K562 (cell line): ENCODE results near the gene KMT2A. TPM values are rescaled to one million over a fixed set of nuclear protein-coding genes. Genes with fewer than 3 reads are reported as not detected.

Source experiments
- BACH1 ChIP-seq: fragments of 200-800 bp; sonication (Bioruptor generic); IDR thresholded peaks from 2 replicates; pipeline ENCODE4 v1.6.1; 2016; ENCODE audit warnings: missing genetic modification characterization, missing compliant biosample characterization
- BDP1 ChIP-seq: IDR thresholded peaks from 3 replicates; pipeline ENCODE4 v1.6.1; 2011; ENCODE audit not compliant: insufficient read length, insufficient read depth
- GATA2 ChIP-seq: sonication (generic); formaldehyde crosslinking; IDR thresholded peaks from 2 replicates; pipeline ENCODE4 v1.4.0; 2020; ENCODE audit warnings: mild to moderate bottlenecking, missing genetic modification reagents
- KHSRP ChIP-seq: fragments of 450-650 bp; IDR thresholded peaks from 2 replicates; pipeline ENCODE4 v1.6.1; 2017
- KLF10 ChIP-seq: fragments of 250-450 bp; sonication (Bioruptor Pico); IDR thresholded peaks from 2 replicates; pipeline ENCODE4 v1.6.1; 2021; ENCODE audit warnings: matching md5 sums
- LEF1 ChIP-seq: fragments of 450-650 bp; IDR thresholded peaks from 2 replicates; pipeline ENCODE4 v1.6.1; 2016; ENCODE audit warnings: mild to moderate bottlenecking
- MAFG ChIP-seq: fragments of 450-650 bp; conservative IDR thresholded peaks from 2 replicates; pipeline ENCODE4 v1.6.1; 2016; ENCODE audit warnings: missing genetic modification characterization, missing compliant biosample characterization
- NR2C1 ChIP-seq, 2 experiments: fragments of 450-650 bp; IDR thresholded peaks; 2 replicates each; pipeline ENCODE4 v1.6.1; 2017; ENCODE audit warnings: mild to moderate bottlenecking in 2 of 2, antibody characterized with exemption in 1 of 2, inconsistent platforms in 1 of 2, missing compliant biosample characterization in 1 of 2, missing genetic modification characterization in 1 of 2
- SIN3B ChIP-seq: fragments of 450-650 bp; IDR thresholded peaks from 2 replicates; pipeline ENCODE4 v1.6.1; 2017; ENCODE audit warnings: low read depth, mild to moderate bottlenecking, moderate library complexity
- STAT5B ChIP-seq: fragments of 250-450 bp; sonication (Bioruptor Pico); IDR thresholded peaks from 2 replicates; pipeline ENCODE4 v1.8.0; 2021; ENCODE audit warnings: mild to moderate bottlenecking, inconsistent platforms
- ZBTB17 ChIP-seq: fragments of 450-650 bp; formaldehyde crosslinking; IDR thresholded peaks from 2 replicates; pipeline ENCODE4 v1.4.0; 2020; ENCODE audit warnings: mild to moderate bottlenecking
- ZFP30 ChIP-seq: fragments of 250-450 bp; sonication (Bioruptor Pico); IDR thresholded peaks from 2 replicates; pipeline ENCODE4 v1.8.0; 2022; ENCODE audit warnings: moderate library complexity, mild to moderate bottlenecking, inconsistent platforms, borderline replicate concordance
- polyA plus RNA-seq, 8 experiments: library from polyadenylated mRNA; depleted of rRNA in 4 of 8; stranded (reverse) in 5 of 8; unstranded in 3 of 8; fragments of >200 nt; fragmentation: Nextera tagmentation in 2 of 8; fragmentation: Illumina TruSeq in 1 of 8; extraction: Ambion mirVana in 2 of 8; extraction: Trizol in 1 of 8; gene quantifications; 2 replicates each; pipeline versions ENCODE4 v1.2.1 to v1.2.3, GENCODE V29; 2011 to 2014; ENCODE audit warnings: inconsistent platforms in 1 of 8, missing spikeins in 1 of 8
- total RNA-seq, 7 experiments: library from RNA; depleted of rRNA in 6 of 7; stranded (reverse); fragments of >200 nt in 6 of 7; fragmentation: Illumina TruSeq in 2 of 7; extraction: Trizol in 2 of 7; gene quantifications; 2 replicates each; pipeline versions ENCODE4 v1.2.1 to v1.2.3, GENCODE V29; 2011 to 2021; ENCODE audit warnings: low replicate concordance in 1 of 7
- TF ChIP-seq, protein P1 (sequence below): IDR thresholded peaks from 2 replicates; pipeline ENCODE4 v1.6.1; 2014; ENCODE audit warnings: antibody characterized with exemption
- TF ChIP-seq, protein P2 (sequence below): fragments of 250-450 bp; sonication (Bioruptor Pico); IDR thresholded peaks from 2 replicates; pipeline ENCODE4 v1.8.0; 2022; ENCODE audit warnings: inconsistent platforms, mild to moderate bottlenecking, moderate library complexity, borderline replicate concordance
- TF ChIP-seq, protein P3 (sequence below), 2 experiments: IDR thresholded peaks; 2 replicates each; pipeline ENCODE4 v1.6.1; 2011; ENCODE audit warnings: borderline replicate concordance in 1 of 2, control low read depth in 1 of 2, low read depth in 1 of 2, low read length in 1 of 2, mild to moderate bottlenecking in 1 of 2, mixed read lengths in 1 of 2, moderate library complexity in 1 of 2; ENCODE audit not compliant: insufficient read depth in 1 of 2, insufficient read length in 1 of 2, poor library complexity in 1 of 2, severe bottlenecking in 1 of 2; ENCODE audit errors: extremely low read depth in 1 of 2
- TF ChIP-seq, protein P4 (sequence below): fragments of 450-650 bp; IDR thresholded peaks from 2 replicates; pipeline ENCODE4 v1.7.1; 2018; ENCODE audit warnings: mild to moderate bottlenecking, low read depth; ENCODE audit not compliant: partially characterized antibody
- TF ChIP-seq, protein P5 (sequence below): fragments of 250-450 bp; sonication (Bioruptor Pico); IDR thresholded peaks from 2 replicates; pipeline ENCODE4 v1.4.0; 2020
- TF ChIP-seq, protein P6 (sequence below): conservative IDR thresholded peaks from 2 replicates; pipeline ENCODE4 v1.6.1; 2011; ENCODE audit warnings: low read depth, mild to moderate bottlenecking, low read length; ENCODE audit not compliant: control insufficient read depth

KMT2A gene
- total and polyA plus RNA-seq, 9 of the 15 experiments (the other 6 are each of a cell fraction or from before 2014, with no cell fraction given), result 9.6 to 59.9 (median 32.6) TPM

DNA sequence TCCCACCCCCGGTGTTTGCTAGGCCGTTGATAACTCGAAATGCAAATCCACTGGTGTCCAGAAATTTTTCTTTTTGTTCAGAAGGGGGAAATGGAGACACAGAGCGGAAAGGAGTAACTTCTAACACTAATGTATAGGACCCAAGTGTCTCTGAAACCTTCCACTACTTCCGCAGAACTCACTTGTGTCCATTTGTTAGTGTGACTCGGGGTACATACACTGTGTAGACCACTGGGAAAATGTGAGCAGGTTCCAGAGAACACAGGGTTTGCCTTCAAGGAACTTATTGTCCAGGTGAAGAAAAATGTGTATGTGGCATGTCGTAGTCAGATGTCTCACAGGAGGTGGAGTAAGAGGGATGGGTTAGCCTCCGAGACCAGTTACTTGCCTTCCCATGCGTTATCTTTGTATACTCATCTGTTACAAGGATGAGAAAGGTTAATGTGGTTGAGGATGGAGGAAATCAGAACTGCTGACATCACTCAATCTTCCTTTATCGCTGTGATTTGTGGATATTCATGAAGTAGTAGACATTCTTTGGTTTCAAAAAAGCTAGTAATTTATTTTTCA lies 136.8 kb downstream of the KMT2A start (continued):
- no peak for TF ChIP-seq SIN3B
- no peak for TF ChIP-seq ZBTB17 (CRISPR knock-in tag)
- TF ChIP-seq, protein P1, sequence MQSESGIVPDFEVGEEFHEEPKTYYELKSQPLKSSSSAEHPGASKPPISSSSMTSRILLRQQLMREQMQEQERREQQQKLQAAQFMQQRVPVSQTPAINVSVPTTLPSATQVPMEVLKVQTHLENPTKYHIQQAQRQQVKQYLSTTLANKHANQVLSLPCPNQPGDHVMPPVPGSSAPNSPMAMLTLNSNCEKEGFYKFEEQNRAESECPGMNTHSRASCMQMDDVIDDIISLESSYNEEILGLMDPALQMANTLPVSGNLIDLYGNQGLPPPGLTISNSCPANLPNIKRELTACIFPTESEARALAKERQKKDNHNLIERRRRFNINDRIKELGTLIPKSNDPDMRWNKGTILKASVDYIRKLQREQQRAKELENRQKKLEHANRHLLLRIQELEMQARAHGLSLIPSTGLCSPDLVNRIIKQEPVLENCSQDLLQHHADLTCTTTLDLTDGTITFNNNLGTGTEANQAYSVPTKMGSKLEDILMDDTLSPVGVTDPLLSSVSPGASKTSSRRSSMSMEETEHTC, result 0 out of 2 replicates have a peak, but pooled peaks have one; percentile 25
- peak; percentile 94 for TF ChIP-seq MAFG (tag)
- 0 out of 2 replicates have a peak, but pooled peaks have one; percentile 33 for TF ChIP-seq KHSRP
- TF ChIP-seq NR2C1 (IDR thresholded peaks at IDR 0.05), result peak; percentile 48; the same call in 1 of the 2 replicates
- peak; percentile 76 for TF ChIP-seq NR2C1 (tag; IDR thresholded peaks at IDR 0.05)
- no peak for TF ChIP-seq BDP1
- no peak for TF ChIP-seq STAT5B
- no peak for TF ChIP-seq ZFP30 (CRISPR knock-in tag)
- TF ChIP-seq, protein P2, sequence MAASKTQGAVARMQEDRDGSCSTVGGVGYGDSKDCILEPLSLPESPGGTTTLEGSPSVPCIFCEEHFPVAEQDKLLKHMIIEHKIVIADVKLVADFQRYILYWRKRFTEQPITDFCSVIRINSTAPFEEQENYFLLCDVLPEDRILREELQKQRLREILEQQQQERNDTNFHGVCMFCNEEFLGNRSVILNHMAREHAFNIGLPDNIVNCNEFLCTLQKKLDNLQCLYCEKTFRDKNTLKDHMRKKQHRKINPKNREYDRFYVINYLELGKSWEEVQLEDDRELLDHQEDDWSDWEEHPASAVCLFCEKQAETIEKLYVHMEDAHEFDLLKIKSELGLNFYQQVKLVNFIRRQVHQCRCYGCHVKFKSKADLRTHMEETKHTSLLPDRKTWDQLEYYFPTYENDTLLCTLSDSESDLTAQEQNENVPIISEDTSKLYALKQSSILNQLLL (CRISPR knock-in tag), result no peak
- TF ChIP-seq, protein P3, sequence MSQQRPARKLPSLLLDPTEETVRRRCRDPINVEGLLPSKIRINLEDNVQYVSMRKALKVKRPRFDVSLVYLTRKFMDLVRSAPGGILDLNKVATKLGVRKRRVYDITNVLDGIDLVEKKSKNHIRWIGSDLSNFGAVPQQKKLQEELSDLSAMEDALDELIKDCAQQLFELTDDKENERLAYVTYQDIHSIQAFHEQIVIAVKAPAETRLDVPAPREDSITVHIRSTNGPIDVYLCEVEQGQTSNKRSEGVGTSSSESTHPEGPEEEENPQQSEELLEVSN (IDR thresholded peaks at IDR 0.05; ENCODE audit: borderline replicate concordance in 1 of 2, extremely low read depth in 1 of 2, insufficient read depth in 1 of 2, insufficient read length in 1 of 2, low read depth in 1 of 2, low read length in 1 of 2, poor library complexity in 1 of 2, severe bottlenecking in 1 of 2), result no peak
- TF ChIP-seq, protein P4, sequence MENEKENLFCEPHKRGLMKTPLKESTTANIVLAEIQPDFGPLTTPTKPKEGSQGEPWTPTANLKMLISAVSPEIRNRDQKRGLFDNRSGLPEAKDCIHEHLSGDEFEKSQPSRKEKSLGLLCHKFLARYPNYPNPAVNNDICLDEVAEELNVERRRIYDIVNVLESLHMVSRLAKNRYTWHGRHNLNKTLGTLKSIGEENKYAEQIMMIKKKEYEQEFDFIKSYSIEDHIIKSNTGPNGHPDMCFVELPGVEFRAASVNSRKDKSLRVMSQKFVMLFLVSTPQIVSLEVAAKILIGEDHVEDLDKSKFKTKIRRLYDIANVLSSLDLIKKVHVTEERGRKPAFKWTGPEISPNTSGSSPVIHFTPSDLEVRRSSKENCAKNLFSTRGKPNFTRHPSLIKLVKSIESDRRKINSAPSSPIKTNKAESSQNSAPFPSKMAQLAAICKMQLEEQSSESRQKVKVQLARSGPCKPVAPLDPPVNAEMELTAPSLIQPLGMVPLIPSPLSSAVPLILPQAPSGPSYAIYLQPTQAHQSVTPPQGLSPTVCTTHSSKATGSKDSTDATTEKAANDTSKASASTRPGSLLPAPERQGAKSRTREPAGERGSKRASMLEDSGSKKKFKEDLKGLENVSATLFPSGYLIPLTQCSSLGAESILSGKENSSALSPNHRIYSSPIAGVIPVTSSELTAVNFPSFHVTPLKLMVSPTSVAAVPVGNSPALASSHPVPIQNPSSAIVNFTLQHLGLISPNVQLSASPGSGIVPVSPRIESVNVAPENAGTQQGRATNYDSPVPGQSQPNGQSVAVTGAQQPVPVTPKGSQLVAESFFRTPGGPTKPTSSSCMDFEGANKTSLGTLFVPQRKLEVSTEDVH, result no peak
- TF ChIP-seq BACH1, result 0 out of 2 replicates have a peak, but pooled peaks have one; percentile 9
- peak; percentile 86 for TF ChIP-seq GATA2 (CRISPR knock-in tag)
- peak; percentile 15; the same call in 1 of the 2 replicates for TF ChIP-seq LEF1
- TF ChIP-seq, protein P5, sequence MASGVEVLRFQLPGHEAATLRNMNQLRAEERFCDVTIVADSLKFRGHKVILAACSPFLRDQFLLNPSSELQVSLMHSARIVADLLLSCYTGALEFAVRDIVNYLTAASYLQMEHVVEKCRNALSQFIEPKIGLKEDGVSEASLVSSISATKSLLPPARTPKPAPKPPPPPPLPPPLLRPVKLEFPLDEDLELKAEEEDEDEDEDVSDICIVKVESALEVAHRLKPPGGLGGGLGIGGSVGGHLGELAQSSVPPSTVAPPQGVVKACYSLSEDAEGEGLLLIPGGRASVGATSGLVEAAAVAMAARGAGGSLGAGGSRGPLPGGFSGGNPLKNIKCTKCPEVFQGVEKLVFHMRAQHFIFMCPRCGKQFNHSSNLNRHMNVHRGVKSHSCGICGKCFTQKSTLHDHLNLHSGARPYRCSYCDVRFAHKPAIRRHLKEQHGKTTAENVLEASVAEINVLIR (CRISPR knock-in tag), result 0 out of 2 replicates have a peak, but pooled peaks have one; percentile 11
- no peak for TF ChIP-seq KLF10
- TF ChIP-seq, protein P6, sequence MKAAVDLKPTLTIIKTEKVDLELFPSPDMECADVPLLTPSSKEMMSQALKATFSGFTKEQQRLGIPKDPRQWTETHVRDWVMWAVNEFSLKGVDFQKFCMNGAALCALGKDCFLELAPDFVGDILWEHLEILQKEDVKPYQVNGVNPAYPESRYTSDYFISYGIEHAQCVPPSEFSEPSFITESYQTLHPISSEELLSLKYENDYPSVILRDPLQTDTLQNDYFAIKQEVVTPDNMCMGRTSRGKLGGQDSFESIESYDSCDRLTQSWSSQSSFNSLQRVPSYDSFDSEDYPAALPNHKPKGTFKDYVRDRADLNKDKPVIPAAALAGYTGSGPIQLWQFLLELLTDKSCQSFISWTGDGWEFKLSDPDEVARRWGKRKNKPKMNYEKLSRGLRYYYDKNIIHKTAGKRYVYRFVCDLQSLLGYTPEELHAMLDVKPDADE, result no peak
